GM18520 (cell line): ENCODE measurements around the gene SMG6.

Source experiments
- ATAC-seq: cut with Tn5 transposase; IDR thresholded peaks from one replicate; pipeline ENCODE4 v1.9.1; 2021; ENCODE audit not compliant: unreplicated experiment

SMG6 gene

GRCh38 chr17:2110436-2110835 is 193.1 kb downstream of the SMG6 start:
- ATAC-seq: no peak

- no peak for ATAC-seq
These were observed 195.4 kb downstream of the SMG6 start for GRCh38 chr17:2108170-2108569.

GRCh38 chr17:2107506-2107905 is 196.1 kb downstream of the SMG6 start:
- ATAC-seq: no peak

GRCh38 chr17:2107050-2107449 is 196.5 kb downstream of the SMG6 start:
- no peak for ATAC-seq

GRCh38 chr17:2106308-2106955 is 197.2 kb downstream of the SMG6 start:
- ATAC-seq: no peak

GRCh38 chr17:2105663-2106062 is 197.9 kb downstream of the SMG6 start:
- ATAC-seq: no peak

GRCh38 chr17:2102931-2103809 is 200.4 kb downstream of the SMG6 start:
- no peak for ATAC-seq

GRCh38 chr17:2101448-2102257 is 201.9 kb downstream of the SMG6 start:
- ATAC-seq: no peak

- no peak for ATAC-seq
These were observed 208.1 kb downstream of the SMG6 start for GRCh38 chr17:2095536-2095910.

GRCh38 chr17:2094891-2095535 is 208.6 kb downstream of the SMG6 start:
- no peak for ATAC-seq

GRCh38 chr17:2093349-2093748 is 210.2 kb downstream of the SMG6 start:
- ATAC-seq: no peak

- no peak for ATAC-seq
These were observed 211.3 kb downstream of the SMG6 start for GRCh38 chr17:2092253-2092652.

- ATAC-seq: no peak
These were observed 212.6 kb downstream of the SMG6 start for GRCh38 chr17:2090804-2091534.

GRCh38 chr17:2090210-2090641 is 213.4 kb downstream of the SMG6 start:
- ATAC-seq: no peak

- ATAC-seq: no peak
These were observed 214.6 kb downstream of the SMG6 start for GRCh38 chr17:2089021-2089422.

- ATAC-seq: no peak
These were observed 215.9 kb downstream of the SMG6 start for GRCh38 chr17:2087597-2088211.

- no peak for ATAC-seq
These were observed 217.3 kb downstream of the SMG6 start for GRCh38 chr17:2086306-2086705.

- ATAC-seq: no peak
These were observed 218.0 kb downstream of the SMG6 start for GRCh38 chr17:2085648-2085949.

- no peak for ATAC-seq
These were observed 218.6 kb downstream of the SMG6 start for GRCh38 chr17:2084766-2085647.
